ENCODE measurements around the gene CPPED1.
A peak's percentile ranks its signal among the peaks of the same experiment; 100 is the strongest.
"Not testable (repeated sequence)": the region's sequence is repeated elsewhere in the genome, so short reads cannot be mapped to it uniquely, and the experiment has no call there.

CPPED1 gene

GRCh38 chr16:12769525-12769924 lies 34.2 kb downstream of the CPPED1 start:
- Histone ChIP-seq H3K4me1 (ENCODE audit: control insufficient read depth, insufficient read depth, low read length, poor library complexity, severe bottlenecking) (no peaks in the 10 kb centered on the region), H3K4me3 (ENCODE audit: extremely low read depth, insufficient read depth, low read length, poor library complexity, severe bottlenecking) (no peak overlapping the region), H3K27ac (ENCODE audit: low read depth, low read length, severe bottlenecking) (no peak overlapping the region), H3K9me3 (ENCODE audit: control insufficient read depth, low read length) (no peaks in the 10 kb centered on the region), H3K36me3 (ENCODE audit: control insufficient read depth, insufficient read depth, low read length) (no peaks in the 10 kb centered on the region)
- WGBS, 2 experiments (ENCODE audit: insufficient coverage in 2 of 2) = 90 to 92% methylated on average over 4 to 7 of the region's 7 CpGs

GRCh38 chr16:12767897-12768296 lies 35.8 kb downstream of the CPPED1 start:
- H3K27ac ChIP-seq (ENCODE audit: low read depth, low read length, severe bottlenecking) = no peak overlapping the region
- WGBS, 2 experiments (ENCODE audit: insufficient coverage in 2 of 2) = 85 to 96% methylated on average over 3 to 5 of the region's 6 CpGs
- no peaks in the 10 kb centered on the region for H3K9me3 ChIP-seq (ENCODE audit: control insufficient read depth, low read length)
- no peaks in the 10 kb centered on the region for H3K4me1 ChIP-seq (ENCODE audit: control insufficient read depth, insufficient read depth, low read length, poor library complexity, severe bottlenecking)
- H3K4me3 ChIP-seq (ENCODE audit: extremely low read depth, insufficient read depth, low read length, poor library complexity, severe bottlenecking) = no peak overlapping the region
- no peaks in the 10 kb centered on the region for H3K36me3 ChIP-seq (ENCODE audit: control insufficient read depth, insufficient read depth, low read length)

- WGBS, 2 experiments (ENCODE audit: insufficient coverage in 2 of 2) = 94 to 96% methylated on average over 3 to 4 of the region's 5 CpGs
Measured at GRCh38 chr16:12766853-12767252, 36.8 kb downstream of the CPPED1 start.

GRCh38 chr16:12766208-12766607 lies 37.5 kb downstream of the CPPED1 start:
- not testable (repeated sequence) for H3K4me1 ChIP-seq (ENCODE audit: control insufficient read depth, insufficient read depth, low read length, poor library complexity, severe bottlenecking); H3K27ac ChIP-seq (ENCODE audit: low read depth, low read length, severe bottlenecking); H3K4me3 ChIP-seq (ENCODE audit: extremely low read depth, insufficient read depth, low read length, poor library complexity, severe bottlenecking); H3K9me3 ChIP-seq (ENCODE audit: control insufficient read depth, low read length); H3K36me3 ChIP-seq (ENCODE audit: control insufficient read depth, insufficient read depth, low read length)
- WGBS, 2 experiments (ENCODE audit: insufficient coverage in 2 of 2) = 86 to 94% methylated on average over 2 of the region's 3 CpGs

More at GRCh38 chr16:12766853-12767252, 36.8 kb downstream of the CPPED1 start:
- Histone ChIP-seq H3K36me3 (ENCODE audit: control insufficient read depth, insufficient read depth, low read length) (no peaks in the 10 kb centered on the region), H3K4me1 (ENCODE audit: control insufficient read depth, insufficient read depth, low read length, poor library complexity, severe bottlenecking) (no peaks in the 10 kb centered on the region), H3K4me3 (ENCODE audit: extremely low read depth, insufficient read depth, low read length, poor library complexity, severe bottlenecking) (no peak overlapping the region), H3K27ac (ENCODE audit: low read depth, low read length, severe bottlenecking) (no peak overlapping the region), H3K9me3 (ENCODE audit: control insufficient read depth, low read length) (no peaks in the 10 kb centered on the region)

GRCh38 chr16:12764813-12765488 lies 38.7 kb downstream of the CPPED1 start:
- WGBS, 2 experiments (ENCODE audit: insufficient coverage in 2 of 2) = 91 to 92% methylated on average over 4 to 5 of the region's 6 CpGs

GRCh38 chr16:12763517-12763916 lies 40.2 kb downstream of the CPPED1 start:
- H3K27ac ChIP-seq (ENCODE audit: low read depth, low read length, severe bottlenecking) = no peak overlapping the region
- H3K4me1 ChIP-seq (ENCODE audit: control insufficient read depth, insufficient read depth, low read length, poor library complexity, severe bottlenecking) = peaks cover 2% of the 10 kb centered on the region
- H3K4me3 ChIP-seq (ENCODE audit: extremely low read depth, insufficient read depth, low read length, poor library complexity, severe bottlenecking) = no peak overlapping the region
- no peaks in the 10 kb centered on the region for H3K9me3 ChIP-seq (ENCODE audit: control insufficient read depth, low read length)
- H3K36me3 ChIP-seq (ENCODE audit: control insufficient read depth, insufficient read depth, low read length) = no peaks in the 10 kb centered on the region
- 72 to 88% methylated on average over 2 of the region's 3 CpGs for WGBS, 2 experiments (ENCODE audit: insufficient coverage in 2 of 2)

More at GRCh38 chr16:12764813-12765488, 38.7 kb downstream of the CPPED1 start:
- Histone ChIP-seq H3K9me3 (ENCODE audit: control insufficient read depth, low read length) (no peaks in the 10 kb centered on the region), H3K4me1 (ENCODE audit: control insufficient read depth, insufficient read depth, low read length, poor library complexity, severe bottlenecking) (no peaks in the 10 kb centered on the region), H3K27ac (ENCODE audit: low read depth, low read length, severe bottlenecking) (no peak overlapping the region), H3K36me3 (ENCODE audit: control insufficient read depth, insufficient read depth, low read length) (no peaks in the 10 kb centered on the region), H3K4me3 (ENCODE audit: extremely low read depth, insufficient read depth, low read length, poor library complexity, severe bottlenecking) (no peak overlapping the region)

GRCh38 chr16:12760819-12761611 lies 42.7 kb downstream of the CPPED1 start:
- no peak overlapping the region for H3K27ac ChIP-seq (ENCODE audit: low read depth, low read length, severe bottlenecking)
- H3K9me3 ChIP-seq (ENCODE audit: control insufficient read depth, low read length) = no peaks in the 10 kb centered on the region
- H3K36me3 ChIP-seq (ENCODE audit: control insufficient read depth, insufficient read depth, low read length) = no peaks in the 10 kb centered on the region
- H3K4me1 ChIP-seq (ENCODE audit: control insufficient read depth, insufficient read depth, low read length, poor library complexity, severe bottlenecking) = peaks cover 13% of the 10 kb centered on the region
- H3K4me3 ChIP-seq (ENCODE audit: extremely low read depth, insufficient read depth, low read length, poor library complexity, severe bottlenecking) = no peak overlapping the region
- WGBS, 2 experiments (ENCODE audit: insufficient coverage in 2 of 2) = 88 to 91% methylated on average over 8 to 10 of the region's 12 CpGs

GRCh38 chr16:12758670-12759558 lies 44.8 kb downstream of the CPPED1 start:
- 82 to 100% methylated on average over 4 to 6 of the region's 9 CpGs for WGBS, 2 experiments (ENCODE audit: insufficient coverage in 2 of 2)
- Histone ChIP-seq H3K27ac (ENCODE audit: low read depth, low read length, severe bottlenecking) (no peak overlapping the region), H3K4me3 (ENCODE audit: extremely low read depth, insufficient read depth, low read length, poor library complexity, severe bottlenecking) (no peak overlapping the region)

GRCh38 chr16:12758031-12758669 lies 45.5 kb downstream of the CPPED1 start:
- Histone ChIP-seq H3K36me3 (ENCODE audit: control insufficient read depth, insufficient read depth, low read length) (no peaks in the 10 kb centered on the region), H3K27ac (ENCODE audit: low read depth, low read length, severe bottlenecking) (peak overlapping the region; percentile 65), H3K4me1 (ENCODE audit: control insufficient read depth, insufficient read depth, low read length, poor library complexity, severe bottlenecking) (peaks cover 13% of the 10 kb centered on the region), H3K4me3 (ENCODE audit: extremely low read depth, insufficient read depth, low read length, poor library complexity, severe bottlenecking) (no peak overlapping the region), H3K9me3 (ENCODE audit: control insufficient read depth, low read length) (no peaks in the 10 kb centered on the region)
- WGBS, 2 experiments (ENCODE audit: insufficient coverage in 2 of 2) = 85 to 88% methylated on average over 4 to 5 of the region's 5 CpGs

More at GRCh38 chr16:12758670-12759558, 44.8 kb downstream of the CPPED1 start:
- Histone ChIP-seq H3K9me3 (ENCODE audit: control insufficient read depth, low read length) (no peaks in the 10 kb centered on the region), H3K36me3 (ENCODE audit: control insufficient read depth, insufficient read depth, low read length) (no peaks in the 10 kb centered on the region), H3K4me1 (ENCODE audit: control insufficient read depth, insufficient read depth, low read length, poor library complexity, severe bottlenecking) (peaks cover 13% of the 10 kb centered on the region)

GRCh38 chr16:12757546-12757945 lies 46.1 kb downstream of the CPPED1 start:
- 87 to 92% methylated on average over 3 to 6 of the region's 7 CpGs for WGBS, 2 experiments (ENCODE audit: insufficient coverage in 2 of 2)
- Histone ChIP-seq H3K9me3 (ENCODE audit: control insufficient read depth, low read length) (no peaks in the 10 kb centered on the region), H3K4me1 (ENCODE audit: control insufficient read depth, insufficient read depth, low read length, poor library complexity, severe bottlenecking) (peaks cover 13% of the 10 kb centered on the region), H3K4me3 (ENCODE audit: extremely low read depth, insufficient read depth, low read length, poor library complexity, severe bottlenecking) (no peak overlapping the region), H3K27ac (ENCODE audit: low read depth, low read length, severe bottlenecking) (peak overlapping the region; percentile 65), H3K36me3 (ENCODE audit: control insufficient read depth, insufficient read depth, low read length) (no peaks in the 10 kb centered on the region)

Measured in mesodermal cell (in vitro differentiated cells).